ENCODE measurements around the gene LAMA2. TPM values are rescaled to one million over a fixed set of nuclear protein-coding genes. Genes with fewer than 3 reads are reported as not detected.
A peak's percentile ranks its signal among the peaks of the same experiment; 100 is the strongest.

Gene LAMA2
- total and polyA plus RNA-seq, 10 donors = 0.83 to 66.6 (median 18.8) TPM

- intact Hi-C loops (cut with DNase I; ENCODE audit: low total_unique reads) = no loop called here
- Histone ChIP-seq H3K4me1 (peaks cover 0 to 3% (median 0%) of the 10 kb centered on the region in 6 donors), H3K27me3 (replicated peaks in 1 of 7) (no peaks in the 10 kb centered on the region), H3K27ac (peak overlapping the region in 2 of 8 donors; percentile 16 to 28), H3K9me3 (no peaks in the 10 kb centered on the region), H3K4me3 (no peak overlapping the region), H3K36me3 (no peaks in the 10 kb centered on the region)
- TF ChIP-seq CTCF (IDR thresholded peaks at IDR 0.05 in 8 of 11, conservative IDR thresholded peaks at IDR 0.05 in 3 of 11) (no peak), POLR2A (IDR thresholded peaks at IDR 0.05) (no peak)
- DNase-seq = no peak
These were observed 251.6 kb downstream of the LAMA2 start for GRCh38 chr6:129134535-129134934.

GRCh38 chr6:129135451-129135850 lies 252.5 kb downstream of the LAMA2 start:
- H3K36me3 ChIP-seq = no peaks in the 10 kb centered on the region
- no peak overlapping the region for H3K27ac ChIP-seq
- no peaks in the 10 kb centered on the region for H3K27me3 ChIP-seq (replicated peaks in 1 of 7)
- H3K4me3 ChIP-seq = no peak overlapping the region
- H3K9me3 ChIP-seq = no peaks in the 10 kb centered on the region
- TF ChIP-seq POLR2A (IDR thresholded peaks at IDR 0.05) (no peak), CTCF (IDR thresholded peaks at IDR 0.05 in 8 of 11, conservative IDR thresholded peaks at IDR 0.05 in 3 of 11) (no peak), POLR2AphosphoS5 (IDR thresholded peaks at IDR 0.05) (no peak)
- DNase-seq = no peak
- 48 to 63% (median 58%) methylated on average over 1 of the region's 1 CpG for WGBS, 5 donors
- peaks cover 0 to 3% (median 0%) of the 10 kb centered on the region in 6 donors for H3K4me1 ChIP-seq
- intact Hi-C loops (cut with DNase I; ENCODE audit: low total_unique reads) = no loop called here

- Histone ChIP-seq H3K9me3 (no peaks in the 10 kb centered on the region), H3K4me3 (no peak overlapping the region), H3K36me3 (no peaks in the 10 kb centered on the region), H3K4me1 (peaks cover 0 to 3% (median 0%) of the 10 kb centered on the region in 6 donors), H3K27me3 (replicated peaks in 1 of 7) (no peaks in the 10 kb centered on the region), H3K27ac (no peak overlapping the region)
- no peak for DNase-seq
- TF ChIP-seq POLR2A (IDR thresholded peaks at IDR 0.05) (no peak), POLR2AphosphoS5 (IDR thresholded peaks at IDR 0.05) (no peak), CTCF (IDR thresholded peaks at IDR 0.05 in 8 of 11, conservative IDR thresholded peaks at IDR 0.05 in 3 of 11) (no peak)
- intact Hi-C loops (cut with DNase I; ENCODE audit: low total_unique reads) = no loop called here
- WGBS, 5 donors = 82 to 93% (median 91%) methylated on average over 4 of the region's 4 CpGs
These were observed 253.8 kb downstream of the LAMA2 start for GRCh38 chr6:129136751-129137150.

GRCh38 chr6:129138739-129139405 lies 255.9 kb downstream of the LAMA2 start:
- Histone ChIP-seq H3K27ac (peak overlapping the region in 4 of 8 donors; percentile 24 to 56 (median 36)), H3K4me1 (peaks cover 0 to 3% (median 0%) of the 10 kb centered on the region in 6 donors), H3K27me3 (replicated peaks in 1 of 7) (no peaks in the 10 kb centered on the region), H3K9me3 (no peaks in the 10 kb centered on the region), H3K36me3 (no peaks in the 10 kb centered on the region), H3K4me3 (no peak overlapping the region)
- peak in 1 of 3 donors; percentile 21 for TF ChIP-seq POLR2AphosphoS5 (IDR thresholded peaks at IDR 0.05)
- TF ChIP-seq CTCF (IDR thresholded peaks at IDR 0.05 in 8 of 11, conservative IDR thresholded peaks at IDR 0.05 in 3 of 11) = no peak
- intact Hi-C loops (cut with DNase I; ENCODE audit: low total_unique reads) = no loop called here
- 58 to 68% (median 62%) methylated on average over 4 of the region's 4 CpGs for WGBS, 5 donors
- no peak for DNase-seq

All from spleen (tissue), 11 donors.